Ascending aorta (tissue), 2 donors: ENCODE results near the gene FNIP1. TPM values are rescaled to one million over a fixed set of nuclear protein-coding genes. Genes with fewer than 3 reads are reported as not detected.

ENCODE experiments used
- DNase-seq, 2 donors: peaks; one replicate each; pipeline ENCODE4 v3.0.0-alpha.2; 2019; ENCODE audit warnings: low spot score in 2 of 2
- H3K27ac ChIP-seq, 2 donors: fragments of 200-600 bp; sonication (generic); one replicate each; pipeline ENCODE4 v1.5.1; 2016 to 2017; ENCODE audit warnings: mild to moderate bottlenecking in 1 of 2
- H3K27me3 ChIP-seq: fragments of 200-600 bp; sonication (generic); one replicate; pipeline ENCODE4 v1.5.1; 2017
- H3K36me3 ChIP-seq, 2 donors: fragments of 200-600 bp; sonication (generic); one replicate each; pipeline ENCODE4 v1.5.1; 2016
- H3K4me1 ChIP-seq, 2 donors: fragments of 200-600 bp; sonication (generic); one replicate each; pipeline ENCODE4 v1.5.1; 2016 to 2017; ENCODE audit warnings: mild to moderate bottlenecking in 1 of 2
- H3K4me3 ChIP-seq, 2 donors: fragments of 200-600 bp; sonication (generic); one replicate each; pipeline ENCODE4 v1.5.1; 2016 to 2017; ENCODE audit warnings: mild to moderate bottlenecking in 1 of 2
- H3K9me3 ChIP-seq, 2 donors: fragments of 200-600 bp; sonication (generic); one replicate each; pipeline ENCODE4 v1.5.1; 2016
- CTCF ChIP-seq, 3 experiments: fragments of 200-600 bp in 2 of 3; fragments of 450-650 bp in 1 of 3; sonication (generic) in 2 of 3; IDR thresholded peaks; one replicate each; pipeline ENCODE4 v1.5.1; 2016 to 2019; ENCODE audit warnings: antibody characterized with exemption in 3 of 3, mild to moderate bottlenecking in 1 of 3, moderate library complexity in 1 of 3
- intact Hi-C: fragments of 100-400 bp; cut with DNase I; formaldehyde crosslinking; loops from one replicate; pipeline ENCODE4 v1.15.1; 2023
- total RNA-seq: library from RNA; depleted of rRNA; stranded (reverse); fragments of >200 nt; gene quantifications from one replicate; pipeline ENCODE4 v1.1.0, GENCODE V29; 2016

FNIP1 gene
- total RNA-seq, 1 donor from 2014 or later, result 20.5 TPM

GRCh38 chr5:131706281-131706680 is 90.5 kb downstream of the FNIP1 start:
- no peaks in the 10 kb centered on the region for H3K4me1 ChIP-seq
- TF ChIP-seq CTCF (IDR thresholded peaks at IDR 0.05), result no peak

GRCh38 chr5:131694926-131695325 is 101.9 kb downstream of the FNIP1 start:
- no peaks in the 10 kb centered on the region for H3K27me3 ChIP-seq
- H3K4me3 ChIP-seq, result no peak overlapping the region
- H3K27ac ChIP-seq, result no peak overlapping the region
- H3K36me3 ChIP-seq, result peaks cover 16 to 20% of the 10 kb centered on the region in 2 donors
- no peak for TF ChIP-seq CTCF (IDR thresholded peaks at IDR 0.05)
- H3K4me1 ChIP-seq, result no peaks in the 10 kb centered on the region
- DNase-seq, result no peak
- intact Hi-C loops, result no loop called here
- H3K9me3 ChIP-seq, result no peaks in the 10 kb centered on the region

More at GRCh38 chr5:131706281-131706680, 90.5 kb downstream of the FNIP1 start:
- Histone ChIP-seq H3K27ac (no peak overlapping the region), H3K36me3 (peaks cover 27 to 47% of the 10 kb centered on the region in 2 donors), H3K9me3 (no peaks in the 10 kb centered on the region), H3K4me3 (no peak overlapping the region), H3K27me3 (no peaks in the 10 kb centered on the region)
- DNase-seq, result no peak
- intact Hi-C loops, result no loop called here

GRCh38 chr5:131693894-131694293 is 102.9 kb downstream of the FNIP1 start:
- Histone ChIP-seq H3K36me3 (peaks cover 16 to 27% of the 10 kb centered on the region in 2 donors), H3K4me1 (no peaks in the 10 kb centered on the region)

GRCh38 chr5:131685516-131686171 is 111.2 kb downstream of the FNIP1 start:
- DNase-seq, result no peak
- Histone ChIP-seq H3K27me3 (no peaks in the 10 kb centered on the region), H3K9me3 (no peaks in the 10 kb centered on the region), H3K36me3 (peaks cover 3 to 19% of the 10 kb centered on the region in 2 donors), H3K4me3 (no peak overlapping the region), H3K27ac (peak overlapping the region; percentile 10 to 31), H3K4me1 (peaks cover 0 to 3% of the 10 kb centered on the region in 2 donors)
- intact Hi-C loops, result no loop called here
- no peak for TF ChIP-seq CTCF (IDR thresholded peaks at IDR 0.05)

More at GRCh38 chr5:131693894-131694293, 102.9 kb downstream of the FNIP1 start:
- no peak for DNase-seq
- intact Hi-C loops, result no loop called here
- Histone ChIP-seq H3K4me3 (no peak overlapping the region), H3K27me3 (no peaks in the 10 kb centered on the region), H3K9me3 (no peaks in the 10 kb centered on the region), H3K27ac (no peak overlapping the region)
- no peak for TF ChIP-seq CTCF (IDR thresholded peaks at IDR 0.05)

GRCh38 chr5:131684595-131684994 is 112.2 kb downstream of the FNIP1 start:
- no peak for TF ChIP-seq CTCF (IDR thresholded peaks at IDR 0.05)
- intact Hi-C loops, result no loop called here
- peak overlapping the region in 1 of 2 donors; percentile 31 for H3K27ac ChIP-seq
- no peaks in the 10 kb centered on the region for H3K27me3 ChIP-seq
- no peak overlapping the region for H3K4me3 ChIP-seq
- peaks cover 6 to 10% of the 10 kb centered on the region in 2 donors for H3K36me3 ChIP-seq
- peaks cover 0 to 3% of the 10 kb centered on the region in 2 donors for H3K4me1 ChIP-seq
- DNase-seq, result no peak
- no peaks in the 10 kb centered on the region for H3K9me3 ChIP-seq
